Cerebellar nuclear complex (tissue), 1 donor: ENCODE data around the gene ERAS.
"Not testable (repeated sequence)": the region's sequence is repeated elsewhere in the genome, so short reads cannot be mapped to it uniquely, and the experiment has no call there.

ENCODE experiments used
- DNase-seq, 2 experiments: peaks; one replicate each; lab custom pipeline; 2025; lab: John Stamatoyannopoulos, UW

ERAS gene

GRCh38 chrX:48794911-48795515 is 31.3 kb upstream of the ERAS start:
- no peak for DNase-seq

GRCh38 chrX:48798318-48798717 is 28.0 kb upstream of the ERAS start:
- no peak for DNase-seq

- DNase-seq = no peak
These were observed 25.6 kb upstream of the ERAS start for GRCh38 chrX:48800574-48801279.

GRCh38 chrX:48801280-48802088 is 24.8 kb upstream of the ERAS start, which contains the start of gene HDAC6:
TSS of gene HDAC6 (plus strand) at chrX:48802067. CDS start at chrX:48802693, 626 bp downstream.
- peak; percentile 82 to 90 for DNase-seq

- DNase-seq = peak in 1 of 2 experiments; percentile 21
These were observed 24.0 kb upstream of the ERAS start for GRCh38 chrX:48802089-48802904.

- DNase-seq = no peak
These were observed 23.5 kb upstream of the ERAS start for GRCh38 chrX:48802905-48803200.

GRCh38 chrX:48806081-48806480 is 20.2 kb upstream of the ERAS start:
- DNase-seq = no peak

GRCh38 chrX:48813644-48814043 is 12.7 kb upstream of the ERAS start:
- DNase-seq = no peak

GRCh38 chrX:48814722-48815121 is 11.6 kb upstream of the ERAS start:
- no peak for DNase-seq

- no peak for DNase-seq
These were observed 11.0 kb upstream of the ERAS start for GRCh38 chrX:48815266-48815665.

- DNase-seq = no peak
These were observed 10.1 kb upstream of the ERAS start for GRCh38 chrX:48816014-48816810.

- DNase-seq = no peak
These were observed 8.2 kb upstream of the ERAS start for GRCh38 chrX:48818098-48818497.

GRCh38 chrX:48818866-48819265 is 7.4 kb upstream of the ERAS start:
- no peak for DNase-seq

- DNase-seq = not testable (repeated sequence)
These were observed 6.9 kb upstream of the ERAS start for GRCh38 chrX:48819394-48819793.

GRCh38 chrX:48823053-48823452 is 3.3 kb upstream of the ERAS start:
- DNase-seq = no peak

GRCh38 chrX:48824066-48824465 is 2.2 kb upstream of the ERAS start:
- DNase-seq = no peak

- no peak for DNase-seq
These were observed 752 bp downstream of the ERAS start for GRCh38 chrX:48826876-48827653.

- no peak for DNase-seq
These were observed 1.3 kb downstream of the ERAS start for GRCh38 chrX:48827654-48827968.

GRCh38 chrX:48829016-48829735 is 2.9 kb downstream of the ERAS start:
- DNase-seq = no peak
